Caco-2 (cell line): Measurements from ENCODE around the gene SLC6A6. TPM values are rescaled to one million over a fixed set of nuclear protein-coding genes. Genes with fewer than 3 reads are reported as not detected.

Source experiments
- BruUV-seq: library from RNA; stranded (reverse); fragments of 400-500 nt; replicated peaks from 2 replicates; lab custom pipeline; 2021; lab: Mats Ljungman, UMichigan
- CTCF ChIA-PET: fragments of 300-600 bp; sonication (Branson Sonifier 250); formaldehyde crosslinking; loops from one replicate; lab custom pipeline; 2022; ENCODE audit warnings: antibody characterized with exemption; lab: Charles Lee
- POLR2A ChIA-PET: fragments of 300-600 bp; sonication (Branson Sonifier 250); formaldehyde crosslinking; loops from one replicate; lab custom pipeline; 2022; ENCODE audit warnings: antibody characterized with exemption; lab: Charles Lee
- DNase-seq, 2 experiments: peaks; one replicate each; pipeline versions ENCODE4 v3.0.0 to v3.0.0-alpha.2; 2020 to 2022
- H3K27me3 ChIP-seq: replicated peaks from 2 replicates; pipeline ENCODE4 v1.6.0; 2011; ENCODE audit warnings: low read length; ENCODE audit not compliant: control insufficient read depth, insufficient read depth
- H3K36me3 ChIP-seq: 2 replicates; pipeline ENCODE4 v1.5.1; 2011; ENCODE audit warnings: low read length; ENCODE audit not compliant: control insufficient read depth, insufficient read depth
- H3K4me1 ChIP-seq: fragments of 250-450 bp; sonication (Bioruptor Pico); 2 replicates; pipeline ENCODE4 v1.5.1; 2020; ENCODE audit warnings: mild to moderate bottlenecking
- H3K4me3 ChIP-seq: 2 replicates; pipeline ENCODE4 v1.5.1; 2011; ENCODE audit warnings: low read depth, mild to moderate bottlenecking, control low read depth, low read length
- H3K9me3 ChIP-seq: fragments of 250-450 bp; sonication (Bioruptor Pico); 2 replicates; pipeline ENCODE4 v1.5.1; 2020; ENCODE audit warnings: mild to moderate bottlenecking, moderate library complexity
- H3K27ac Mint-ChIP-seq: one replicate; pipeline ENCODE4 v1.8.0; 2022; ENCODE audit warnings: mixed read lengths; ENCODE audit not compliant: unreplicated experiment
- H3K27me3 Mint-ChIP-seq: one replicate; pipeline ENCODE4 v1.8.0; 2022; ENCODE audit warnings: mixed read lengths; ENCODE audit not compliant: insufficient read depth, unreplicated experiment
- H3K36me3 Mint-ChIP-seq: one replicate; pipeline ENCODE4 v1.8.0; 2022; ENCODE audit warnings: mild to moderate bottlenecking, mixed read lengths; ENCODE audit not compliant: insufficient read depth, unreplicated experiment
- H3K4me1 Mint-ChIP-seq: one replicate; pipeline ENCODE4 v1.8.0; 2022; ENCODE audit warnings: low read depth, mixed read lengths; ENCODE audit not compliant: unreplicated experiment
- H3K4me3 Mint-ChIP-seq: one replicate; pipeline ENCODE4 v1.8.0; 2022; ENCODE audit warnings: mild to moderate bottlenecking, moderate library complexity, mixed read lengths; ENCODE audit not compliant: unreplicated experiment
- H3K9me3 Mint-ChIP-seq: one replicate; pipeline ENCODE4 v1.8.0; 2022; ENCODE audit warnings: mixed read lengths; ENCODE audit not compliant: unreplicated experiment
- CTCF ChIP-seq, 2 experiments: fragments of 200-600 bp in 1 of 2; IDR thresholded peaks; 1 replicate in 1 of 2; 2 replicates in 1 of 2; pipeline versions ENCODE4 v1.5.1 to v1.8.0; 2011 to 2022; ENCODE audit warnings: antibody characterized with exemption in 1 of 2, control low read depth in 1 of 2, inconsistent platforms in 1 of 2, low read depth in 1 of 2, low read length in 1 of 2, mild to moderate bottlenecking in 1 of 2, moderate library complexity in 1 of 2; ENCODE audit not compliant: insufficient read depth in 1 of 2, severe bottlenecking in 1 of 2, unreplicated experiment in 1 of 2
- intact Hi-C: fragments of 100-400 bp; cut with micrococcal nuclease; formaldehyde crosslinking; loops from one replicate; pipeline ENCODE4 v1.10.0; 2022; ENCODE audit not compliant: unreplicated experiment
- total RNA-seq: library from RNA; stranded (reverse); gene quantifications from 2 replicates; pipeline ENCODE4 v1.2.3, GENCODE V29; 2022

SLC6A6 gene
- total RNA-seq, 1 experiment from 2014 or later: 49.6 TPM

GRCh38 chr3:14363991-14364390 is 38.4 kb upstream of the SLC6A6 start:
- no peak for DNase-seq
- Mint-ChIP-seq H3K9me3 (no peaks in the 10 kb centered on the region), H3K4me3 (no peak overlapping the region), H3K27me3 (no peaks in the 10 kb centered on the region), H3K36me3 (no peaks in the 10 kb centered on the region), H3K4me1 (peaks cover 19% of the 10 kb centered on the region), H3K27ac (no peak overlapping the region)
- ChIA-PET CTCF (no interaction called here), POLR2A (no interaction called here)
- no peaks in the 10 kb centered on the region for H3K36me3 ChIP-seq
- no TSS peak for BruUV-seq
- no peak overlapping the region for H3K4me3 ChIP-seq
- intact Hi-C loops: no loop called here
- no peaks in the 10 kb centered on the region for H3K9me3 ChIP-seq
- TF ChIP-seq CTCF (IDR thresholded peaks at IDR 0.05; ENCODE audit: insufficient read depth in 1 of 2, low read depth in 1 of 2, low read length in 1 of 2, severe bottlenecking in 1 of 2, unreplicated experiment in 1 of 2): no peak
- no peaks in the 10 kb centered on the region for H3K4me1 ChIP-seq
- H3K27me3 ChIP-seq: no peaks in the 10 kb centered on the region

- CTCF ChIA-PET: no interaction called here
- no peak overlapping the region for H3K27ac Mint-ChIP-seq
- no peak overlapping the region for H3K4me3 Mint-ChIP-seq
- Histone ChIP-seq H3K27me3 (no peaks in the 10 kb centered on the region), H3K4me3 (no peak overlapping the region), H3K4me1 (0 out of 2 replicates have a peak, but pooled peaks cover under 1% of the 10 kb centered on the region), H3K36me3 (no peaks in the 10 kb centered on the region), H3K9me3 (no peaks in the 10 kb centered on the region)
- intact Hi-C loops: no loop called here
- no peaks in the 10 kb centered on the region for H3K36me3 Mint-ChIP-seq
- no peaks in the 10 kb centered on the region for H3K27me3 Mint-ChIP-seq
- no peak for DNase-seq
- no TSS peak for BruUV-seq
- POLR2A ChIA-PET: no interaction called here
- H3K4me1 Mint-ChIP-seq: peaks cover 19% of the 10 kb centered on the region
- H3K9me3 Mint-ChIP-seq: no peaks in the 10 kb centered on the region
- no peak for TF ChIP-seq CTCF (IDR thresholded peaks at IDR 0.05; ENCODE audit: insufficient read depth in 1 of 2, low read depth in 1 of 2, low read length in 1 of 2, severe bottlenecking in 1 of 2, unreplicated experiment in 1 of 2)
Observed at GRCh38 chr3:14364580-14365292, 37.7 kb upstream of the SLC6A6 start.

- Mint-ChIP-seq H3K27ac (no peak overlapping the region), H3K36me3 (no peaks in the 10 kb centered on the region), H3K9me3 (no peaks in the 10 kb centered on the region), H3K27me3 (no peaks in the 10 kb centered on the region), H3K4me1 (peaks cover 19% of the 10 kb centered on the region), H3K4me3 (no peak overlapping the region)
- H3K9me3 ChIP-seq: no peaks in the 10 kb centered on the region
- no TSS peak for BruUV-seq
- intact Hi-C loops: no loop called here
- no peak overlapping the region for H3K4me3 ChIP-seq
- no peak for TF ChIP-seq CTCF (IDR thresholded peaks at IDR 0.05; ENCODE audit: insufficient read depth in 1 of 2, low read depth in 1 of 2, low read length in 1 of 2, severe bottlenecking in 1 of 2, unreplicated experiment in 1 of 2)
- POLR2A ChIA-PET: no interaction called here
- CTCF ChIA-PET: interaction anchor here (0.6 kb wide), 1 partner anchor 102 kb away, joined by 4 read pairs; no protein-coding TSS in a partner anchor
- no peaks in the 10 kb centered on the region for H3K36me3 ChIP-seq
- no peaks in the 10 kb centered on the region for H3K27me3 ChIP-seq
- H3K4me1 ChIP-seq: peaks cover 7% of the 10 kb centered on the region; the same call in 1 of the 2 replicates
- no peak for DNase-seq
Observed at GRCh38 chr3:14366248-14366647, 36.2 kb upstream of the SLC6A6 start.
